K562 (cell line): ENCODE results near the gene LRRC74B. TPM values are rescaled to one million over a fixed set of nuclear protein-coding genes. Genes with fewer than 3 reads are reported as not detected.
A peak's percentile ranks its signal among the peaks of the same experiment; 100 is the strongest.

Source experiments
- ATF1 ChIP-seq, 2 experiments: fragments of 450-650 bp in 1 of 2; IDR thresholded peaks; 2 replicates each; pipeline ENCODE4 v1.6.1; 2016; ENCODE audit warnings: missing compliant biosample characterization in 1 of 2, missing genetic modification characterization in 1 of 2
- BRF1 ChIP-seq: IDR thresholded peaks from 3 replicates; pipeline ENCODE4 v1.6.1; 2011; ENCODE audit warnings: borderline replicate concordance, mild to moderate bottlenecking; ENCODE audit not compliant: insufficient read length; ENCODE audit errors: extremely low read depth
- FIP1L1 ChIP-seq: fragments of 200-400 bp; formaldehyde crosslinking; IDR thresholded peaks from 2 replicates; pipeline ENCODE4 v1.6.1; 2018; ENCODE audit warnings: mild to moderate bottlenecking, low read depth, low read length; ENCODE audit not compliant: poor library complexity, severe bottlenecking
- FOXP1 ChIP-seq: sonication (generic); formaldehyde crosslinking; IDR thresholded peaks from 2 replicates; pipeline ENCODE4 v1.8.0; 2022; ENCODE audit warnings: mild to moderate bottlenecking, missing genetic modification reagents
- HDAC6 ChIP-seq: IDR thresholded peaks from 2 replicates; pipeline ENCODE4 v1.6.1; 2012; ENCODE audit warnings: low read depth, mild to moderate bottlenecking, control low read depth, inconsistent platforms, low read length, moderate library complexity
- HNRNPLL ChIP-seq: fragments of 200-400 bp; formaldehyde crosslinking; IDR thresholded peaks from 2 replicates; pipeline ENCODE4 v1.6.1; 2017; ENCODE audit warnings: low read length, low read depth, mild to moderate bottlenecking; ENCODE audit not compliant: poor library complexity, severe bottlenecking
- PHF21A ChIP-seq: fragments of 450-650 bp; IDR thresholded peaks from 2 replicates; pipeline ENCODE4 v1.6.1; 2017; ENCODE audit warnings: low read depth, borderline replicate concordance
- RBBP5 ChIP-seq: fragments of 200-600 bp; sonication (generic); IDR thresholded peaks from 2 replicates; pipeline ENCODE4 v1.6.1; 2012; ENCODE audit warnings: borderline replicate concordance, mild to moderate bottlenecking, low read length, control low read depth, inconsistent platforms; ENCODE audit not compliant: insufficient read depth, poor library complexity, severe bottlenecking
- SAFB ChIP-seq: fragments of 200-400 bp; formaldehyde crosslinking; IDR thresholded peaks from 2 replicates; pipeline ENCODE4 v1.6.1; 2017; ENCODE audit warnings: low read depth, low read length, borderline replicate concordance
- SMAD4 ChIP-seq: fragments of 250-450 bp; sonication (Bioruptor Pico); conservative IDR thresholded peaks from 2 replicates; pipeline ENCODE4 v1.8.0; 2021; ENCODE audit warnings: inconsistent platforms, mild to moderate bottlenecking, moderate library complexity
- ZNF146 ChIP-seq: IDR thresholded peaks from one replicate; pipeline ENCODE4 v1.6.1; 2018; ENCODE audit warnings: missing compliant biosample characterization; ENCODE audit not compliant: unreplicated experiment
- polyA plus RNA-seq, 8 experiments: library from polyadenylated mRNA; depleted of rRNA in 4 of 8; stranded (reverse) in 5 of 8; unstranded in 3 of 8; fragments of >200 nt; fragmentation: Nextera tagmentation in 2 of 8; fragmentation: Illumina TruSeq in 1 of 8; extraction: Ambion mirVana in 2 of 8; extraction: Trizol in 1 of 8; gene quantifications; 2 replicates each; pipeline versions ENCODE4 v1.2.1 to v1.2.3, GENCODE V29; 2011 to 2014; ENCODE audit warnings: inconsistent platforms in 1 of 8, missing spikeins in 1 of 8
- total RNA-seq, 7 experiments: library from RNA; depleted of rRNA in 6 of 7; stranded (reverse); fragments of >200 nt in 6 of 7; fragmentation: Illumina TruSeq in 2 of 7; extraction: Trizol in 2 of 7; gene quantifications; 2 replicates each; pipeline versions ENCODE4 v1.2.1 to v1.2.3, GENCODE V29; 2011 to 2021; ENCODE audit warnings: low replicate concordance in 1 of 7
- TF ChIP-seq, protein P1 (sequence below): fragments of 450-650 bp; IDR thresholded peaks from 2 replicates; pipeline ENCODE4 v1.6.1; 2016; ENCODE audit warnings: mild to moderate bottlenecking, moderate library complexity
- TF ChIP-seq, protein P2 (sequence below): fragments of 250-450 bp; sonication (Bioruptor Pico); IDR thresholded peaks from 2 replicates; pipeline ENCODE4 v1.4.0; 2020; ENCODE audit warnings: mild to moderate bottlenecking
- TF ChIP-seq, protein P3 (sequence below), 2 experiments: fragments of 250-450 bp in 1 of 2; fragments of 450-650 bp in 1 of 2; sonication (Bioruptor Pico) in 1 of 2; IDR thresholded peaks; 2 replicates each; pipeline versions ENCODE4 v1.6.1 to v1.8.0; 2016 to 2021; ENCODE audit warnings: mild to moderate bottlenecking in 2 of 2, moderate library complexity in 2 of 2, missing compliant biosample characterization in 1 of 2, missing genetic modification characterization in 1 of 2

Gene LRRC74B
- total and polyA plus RNA-seq, 9 of the 15 experiments (the other 6 are each of a cell fraction or from before 2014, with no cell fraction given) = not detected

DNA sequence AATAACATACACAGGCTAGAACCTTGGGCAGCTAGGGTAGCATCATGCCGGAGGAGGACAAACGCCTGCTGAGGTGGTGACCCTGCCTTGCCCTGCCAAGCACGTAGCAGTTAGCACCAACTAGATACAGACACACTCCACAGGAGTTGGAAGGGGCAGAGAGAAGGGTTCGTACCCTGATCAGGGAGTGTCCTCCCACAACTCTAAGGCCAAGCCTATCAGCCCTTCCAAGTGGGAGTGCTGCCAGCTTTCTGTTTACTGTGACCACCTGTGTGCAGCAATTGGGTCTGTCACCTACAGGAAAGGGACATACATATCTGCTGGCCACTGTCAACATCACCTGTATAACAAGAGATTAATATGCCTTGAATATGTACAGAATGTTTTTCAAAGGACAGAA is 42.0 kb upstream of the LRRC74B start (continued):
- TF ChIP-seq ZNF146 (CRISPR knock-in tag) (no peak), ATF1 (CRISPR knock-in tag; IDR thresholded peaks at IDR 0.05) (no peak), ATF1 (tag; IDR thresholded peaks at IDR 0.05) (no peak), SAFB (no peak), FIP1L1 (no peak), FOXP1 (no peak), SMAD4 (CRISPR knock-in tag) (no peak), HDAC6 (no peak), HNRNPLL (no peak), BRF1 (no peak), PHF21A (no peak), RBBP5 (peak; percentile 29)
- TF ChIP-seq, protein P1, sequence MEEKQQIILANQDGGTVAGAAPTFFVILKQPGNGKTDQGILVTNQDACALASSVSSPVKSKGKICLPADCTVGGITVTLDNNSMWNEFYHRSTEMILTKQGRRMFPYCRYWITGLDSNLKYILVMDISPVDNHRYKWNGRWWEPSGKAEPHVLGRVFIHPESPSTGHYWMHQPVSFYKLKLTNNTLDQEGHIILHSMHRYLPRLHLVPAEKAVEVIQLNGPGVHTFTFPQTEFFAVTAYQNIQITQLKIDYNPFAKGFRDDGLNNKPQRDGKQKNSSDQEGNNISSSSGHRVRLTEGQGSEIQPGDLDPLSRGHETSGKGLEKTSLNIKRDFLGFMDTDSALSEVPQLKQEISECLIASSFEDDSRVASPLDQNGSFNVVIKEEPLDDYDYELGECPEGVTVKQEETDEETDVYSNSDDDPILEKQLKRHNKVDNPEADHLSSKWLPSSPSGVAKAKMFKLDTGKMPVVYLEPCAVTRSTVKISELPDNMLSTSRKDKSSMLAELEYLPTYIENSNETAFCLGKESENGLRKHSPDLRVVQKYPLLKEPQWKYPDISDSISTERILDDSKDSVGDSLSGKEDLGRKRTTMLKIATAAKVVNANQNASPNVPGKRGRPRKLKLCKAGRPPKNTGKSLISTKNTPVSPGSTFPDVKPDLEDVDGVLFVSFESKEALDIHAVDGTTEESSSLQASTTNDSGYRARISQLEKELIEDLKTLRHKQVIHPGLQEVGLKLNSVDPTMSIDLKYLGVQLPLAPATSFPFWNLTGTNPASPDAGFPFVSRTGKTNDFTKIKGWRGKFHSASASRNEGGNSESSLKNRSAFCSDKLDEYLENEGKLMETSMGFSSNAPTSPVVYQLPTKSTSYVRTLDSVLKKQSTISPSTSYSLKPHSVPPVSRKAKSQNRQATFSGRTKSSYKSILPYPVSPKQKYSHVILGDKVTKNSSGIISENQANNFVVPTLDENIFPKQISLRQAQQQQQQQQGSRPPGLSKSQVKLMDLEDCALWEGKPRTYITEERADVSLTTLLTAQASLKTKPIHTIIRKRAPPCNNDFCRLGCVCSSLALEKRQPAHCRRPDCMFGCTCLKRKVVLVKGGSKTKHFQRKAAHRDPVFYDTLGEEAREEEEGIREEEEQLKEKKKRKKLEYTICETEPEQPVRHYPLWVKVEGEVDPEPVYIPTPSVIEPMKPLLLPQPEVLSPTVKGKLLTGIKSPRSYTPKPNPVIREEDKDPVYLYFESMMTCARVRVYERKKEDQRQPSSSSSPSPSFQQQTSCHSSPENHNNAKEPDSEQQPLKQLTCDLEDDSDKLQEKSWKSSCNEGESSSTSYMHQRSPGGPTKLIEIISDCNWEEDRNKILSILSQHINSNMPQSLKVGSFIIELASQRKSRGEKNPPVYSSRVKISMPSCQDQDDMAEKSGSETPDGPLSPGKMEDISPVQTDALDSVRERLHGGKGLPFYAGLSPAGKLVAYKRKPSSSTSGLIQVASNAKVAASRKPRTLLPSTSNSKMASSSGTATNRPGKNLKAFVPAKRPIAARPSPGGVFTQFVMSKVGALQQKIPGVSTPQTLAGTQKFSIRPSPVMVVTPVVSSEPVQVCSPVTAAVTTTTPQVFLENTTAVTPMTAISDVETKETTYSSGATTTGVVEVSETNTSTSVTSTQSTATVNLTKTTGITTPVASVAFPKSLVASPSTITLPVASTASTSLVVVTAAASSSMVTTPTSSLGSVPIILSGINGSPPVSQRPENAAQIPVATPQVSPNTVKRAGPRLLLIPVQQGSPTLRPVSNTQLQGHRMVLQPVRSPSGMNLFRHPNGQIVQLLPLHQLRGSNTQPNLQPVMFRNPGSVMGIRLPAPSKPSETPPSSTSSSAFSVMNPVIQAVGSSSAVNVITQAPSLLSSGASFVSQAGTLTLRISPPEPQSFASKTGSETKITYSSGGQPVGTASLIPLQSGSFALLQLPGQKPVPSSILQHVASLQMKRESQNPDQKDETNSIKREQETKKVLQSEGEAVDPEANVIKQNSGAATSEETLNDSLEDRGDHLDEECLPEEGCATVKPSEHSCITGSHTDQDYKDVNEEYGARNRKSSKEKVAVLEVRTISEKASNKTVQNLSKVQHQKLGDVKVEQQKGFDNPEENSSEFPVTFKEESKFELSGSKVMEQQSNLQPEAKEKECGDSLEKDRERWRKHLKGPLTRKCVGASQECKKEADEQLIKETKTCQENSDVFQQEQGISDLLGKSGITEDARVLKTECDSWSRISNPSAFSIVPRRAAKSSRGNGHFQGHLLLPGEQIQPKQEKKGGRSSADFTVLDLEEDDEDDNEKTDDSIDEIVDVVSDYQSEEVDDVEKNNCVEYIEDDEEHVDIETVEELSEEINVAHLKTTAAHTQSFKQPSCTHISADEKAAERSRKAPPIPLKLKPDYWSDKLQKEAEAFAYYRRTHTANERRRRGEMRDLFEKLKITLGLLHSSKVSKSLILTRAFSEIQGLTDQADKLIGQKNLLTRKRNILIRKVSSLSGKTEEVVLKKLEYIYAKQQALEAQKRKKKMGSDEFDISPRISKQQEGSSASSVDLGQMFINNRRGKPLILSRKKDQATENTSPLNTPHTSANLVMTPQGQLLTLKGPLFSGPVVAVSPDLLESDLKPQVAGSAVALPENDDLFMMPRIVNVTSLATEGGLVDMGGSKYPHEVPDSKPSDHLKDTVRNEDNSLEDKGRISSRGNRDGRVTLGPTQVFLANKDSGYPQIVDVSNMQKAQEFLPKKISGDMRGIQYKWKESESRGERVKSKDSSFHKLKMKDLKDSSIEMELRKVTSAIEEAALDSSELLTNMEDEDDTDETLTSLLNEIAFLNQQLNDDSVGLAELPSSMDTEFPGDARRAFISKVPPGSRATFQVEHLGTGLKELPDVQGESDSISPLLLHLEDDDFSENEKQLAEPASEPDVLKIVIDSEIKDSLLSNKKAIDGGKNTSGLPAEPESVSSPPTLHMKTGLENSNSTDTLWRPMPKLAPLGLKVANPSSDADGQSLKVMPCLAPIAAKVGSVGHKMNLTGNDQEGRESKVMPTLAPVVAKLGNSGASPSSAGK = no peak
- TF ChIP-seq, protein P2, sequence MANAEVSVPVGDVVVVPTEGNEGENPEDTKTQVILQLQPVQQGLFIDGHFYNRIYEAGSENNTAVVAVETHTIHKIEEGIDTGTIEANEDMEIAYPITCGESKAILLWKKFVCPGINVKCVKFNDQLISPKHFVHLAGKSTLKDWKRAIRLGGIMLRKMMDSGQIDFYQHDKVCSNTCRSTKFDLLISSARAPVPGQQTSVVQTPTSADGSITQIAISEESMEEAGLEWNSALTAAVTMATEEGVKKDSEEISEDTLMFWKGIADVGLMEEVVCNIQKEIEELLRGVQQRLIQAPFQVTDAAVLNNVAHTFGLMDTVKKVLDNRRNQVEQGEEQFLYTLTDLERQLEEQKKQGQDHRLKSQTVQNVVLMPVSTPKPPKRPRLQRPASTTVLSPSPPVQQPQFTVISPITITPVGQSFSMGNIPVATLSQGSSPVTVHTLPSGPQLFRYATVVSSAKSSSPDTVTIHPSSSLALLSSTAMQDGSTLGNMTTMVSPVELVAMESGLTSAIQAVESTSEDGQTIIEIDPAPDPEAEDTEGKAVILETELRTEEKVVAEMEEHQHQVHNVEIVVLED (CRISPR knock-in tag) = 0 out of 2 replicates have a peak, but pooled peaks have one; percentile 22
- TF ChIP-seq, protein P3, sequence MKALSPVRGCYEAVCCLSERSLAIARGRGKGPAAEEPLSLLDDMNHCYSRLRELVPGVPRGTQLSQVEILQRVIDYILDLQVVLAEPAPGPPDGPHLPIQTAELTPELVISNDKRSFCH (CRISPR knock-in tag; IDR thresholded peaks at IDR 0.05) = no peak
- TF ChIP-seq, protein P3 (tag; IDR thresholded peaks at IDR 0.05) = no peak
